ENCODE results near the gene PLD4.

The PLD4 gene

DNA sequence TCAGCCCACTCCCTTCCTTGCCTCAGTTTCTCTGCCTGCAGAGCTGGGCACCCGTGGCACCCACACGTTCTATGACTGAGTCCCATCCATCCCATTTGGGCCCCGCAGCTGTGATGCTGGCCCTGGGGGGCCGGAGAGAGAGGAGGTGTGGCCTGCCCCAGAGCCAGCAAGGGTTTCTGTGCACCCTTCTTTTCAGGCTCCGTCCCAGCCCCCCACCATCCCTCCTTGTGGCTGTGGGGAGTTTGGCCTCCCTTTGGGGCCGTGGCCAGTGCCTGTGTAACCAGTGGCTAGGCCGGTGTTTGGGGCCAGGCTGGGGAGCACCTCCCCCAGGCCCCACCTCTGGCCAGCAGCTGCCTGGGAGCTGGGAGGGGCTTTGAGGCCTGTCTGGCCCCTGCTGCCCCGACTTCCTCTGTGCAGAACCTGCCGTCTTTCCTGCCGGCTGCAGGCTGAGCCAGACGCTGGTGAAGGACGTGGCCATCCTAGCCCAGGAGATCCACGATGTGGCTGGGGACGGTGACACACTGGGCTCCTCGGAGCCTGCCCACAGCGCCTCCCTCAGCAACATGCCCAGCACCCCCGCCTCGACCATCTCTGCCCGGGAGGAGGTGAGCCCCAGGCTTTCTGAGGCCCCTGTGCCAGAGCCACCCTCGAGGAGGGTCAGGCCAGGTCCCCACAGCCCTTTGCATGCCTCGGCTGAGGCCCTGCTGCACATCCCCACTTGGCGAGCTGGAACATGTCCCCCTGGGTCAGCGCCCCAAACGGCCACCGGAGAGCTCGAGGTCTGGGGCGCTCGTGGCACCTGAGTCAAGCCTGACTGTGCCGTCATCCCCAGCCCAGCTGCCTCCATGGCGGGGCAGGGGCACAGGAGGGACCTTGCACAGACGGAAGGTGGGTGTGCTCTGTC lies 31.9 kb upstream of the PLD4 start:
- H3K27me3 Mint-ChIP-seq, result no peaks in the 10 kb centered on the region
- no peaks in the 10 kb centered on the region for H3K4me1 Mint-ChIP-seq (ENCODE audit: low read depth)
- no peaks in the 10 kb centered on the region for H3K36me3 Mint-ChIP-seq

DNA sequence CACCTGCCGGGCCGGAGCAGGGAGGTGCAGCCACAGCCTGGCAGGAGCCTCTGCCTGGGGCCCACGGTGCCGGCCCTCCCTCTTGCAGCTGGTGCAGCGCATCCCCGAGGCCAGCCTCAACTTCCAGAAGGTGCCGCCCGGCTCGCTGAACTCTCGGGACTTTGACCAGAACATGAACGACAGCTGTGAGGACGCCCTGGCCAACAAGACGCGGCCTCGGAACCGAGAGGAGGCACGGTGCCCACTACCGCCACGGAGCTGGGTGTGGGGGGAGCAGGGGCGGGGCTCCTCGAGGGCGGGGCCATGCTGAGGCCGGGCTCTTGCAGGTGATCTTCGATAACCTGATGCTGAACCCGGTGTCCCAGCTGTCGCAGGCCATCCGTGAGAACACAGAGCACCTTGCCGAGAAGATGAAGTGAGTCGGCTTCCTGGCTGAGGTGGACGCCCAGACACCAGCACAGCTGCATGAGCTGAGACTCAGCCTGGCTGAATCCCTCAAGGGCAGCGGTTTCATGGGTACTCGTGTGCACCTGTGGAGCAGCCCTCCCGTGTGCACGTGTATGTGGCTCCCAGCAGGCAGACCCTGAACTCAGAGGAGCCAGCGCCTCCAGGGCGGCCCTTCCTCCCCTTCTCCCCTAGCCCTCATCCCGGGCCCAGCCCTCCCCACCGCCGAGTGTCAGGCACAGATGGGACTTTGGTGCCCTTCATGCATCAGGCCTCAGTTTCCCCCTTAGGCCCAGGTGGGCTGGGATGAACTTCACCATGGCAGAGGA lies 31.1 kb upstream of the PLD4 start:
- Mint-ChIP-seq H3K4me1 (ENCODE audit: low read depth) (no peaks in the 10 kb centered on the region), H3K27ac (no peak overlapping the region), H3K9me3 (ENCODE audit: low read depth) (no peaks in the 10 kb centered on the region), H3K27me3 (no peaks in the 10 kb centered on the region), H3K36me3 (no peaks in the 10 kb centered on the region), H3K4me3 (no peak overlapping the region)

More for the DNA sequence above, 31.9 kb upstream of the PLD4 start:
- H3K4me3 Mint-ChIP-seq, result no peak overlapping the region
- no peaks in the 10 kb centered on the region for H3K9me3 Mint-ChIP-seq (ENCODE audit: low read depth)
- H3K27ac Mint-ChIP-seq, result no peak overlapping the region

DNA sequence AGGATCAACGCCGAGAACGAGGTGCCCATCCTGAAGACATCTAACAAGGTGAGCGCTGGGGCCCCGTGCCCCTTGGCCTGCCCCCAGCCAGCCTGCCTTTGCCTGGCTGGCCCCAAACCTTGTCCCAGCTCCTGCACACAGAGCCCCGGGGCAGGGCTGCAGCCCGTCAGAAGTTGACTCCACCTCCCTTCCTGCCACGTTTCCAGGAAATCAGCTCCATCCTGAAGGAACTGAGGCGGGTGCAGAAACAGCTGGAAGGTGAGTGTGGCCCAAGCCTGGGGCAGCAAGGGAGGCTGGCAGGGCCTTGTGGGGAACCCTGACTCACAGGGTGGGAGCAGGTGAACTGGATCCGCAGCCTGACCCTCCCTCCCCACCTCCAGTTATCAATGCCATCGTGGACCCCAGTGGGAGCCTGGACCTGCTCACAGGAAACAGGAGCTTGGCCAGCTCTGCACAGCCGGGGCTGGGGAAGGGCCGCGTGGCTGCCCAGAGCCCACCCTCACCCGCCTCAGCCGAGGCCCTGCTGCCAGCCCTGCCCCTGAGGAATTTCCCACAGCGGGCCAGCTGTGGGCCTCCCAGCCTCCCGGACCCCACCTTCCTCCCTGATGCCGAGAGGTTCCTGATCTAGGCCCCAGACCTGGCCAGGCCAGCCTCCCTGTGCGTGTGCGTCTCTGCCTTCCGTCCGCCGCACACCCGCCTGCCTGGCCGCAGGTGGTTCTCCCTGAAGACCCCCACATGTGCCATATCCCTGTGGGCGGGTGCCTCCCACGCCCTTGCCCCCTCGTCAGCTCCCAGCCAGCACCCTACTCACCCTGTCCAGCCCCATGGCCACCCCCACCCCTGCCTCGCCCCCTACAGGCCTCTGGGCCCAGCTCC lies 30.1 kb upstream of the PLD4 start:
- Mint-ChIP-seq H3K4me3 (no peak overlapping the region), H3K4me1 (ENCODE audit: low read depth) (no peaks in the 10 kb centered on the region), H3K9me3 (ENCODE audit: low read depth) (no peaks in the 10 kb centered on the region), H3K27ac (no peak overlapping the region), H3K36me3 (no peaks in the 10 kb centered on the region), H3K27me3 (no peaks in the 10 kb centered on the region)

DNA sequence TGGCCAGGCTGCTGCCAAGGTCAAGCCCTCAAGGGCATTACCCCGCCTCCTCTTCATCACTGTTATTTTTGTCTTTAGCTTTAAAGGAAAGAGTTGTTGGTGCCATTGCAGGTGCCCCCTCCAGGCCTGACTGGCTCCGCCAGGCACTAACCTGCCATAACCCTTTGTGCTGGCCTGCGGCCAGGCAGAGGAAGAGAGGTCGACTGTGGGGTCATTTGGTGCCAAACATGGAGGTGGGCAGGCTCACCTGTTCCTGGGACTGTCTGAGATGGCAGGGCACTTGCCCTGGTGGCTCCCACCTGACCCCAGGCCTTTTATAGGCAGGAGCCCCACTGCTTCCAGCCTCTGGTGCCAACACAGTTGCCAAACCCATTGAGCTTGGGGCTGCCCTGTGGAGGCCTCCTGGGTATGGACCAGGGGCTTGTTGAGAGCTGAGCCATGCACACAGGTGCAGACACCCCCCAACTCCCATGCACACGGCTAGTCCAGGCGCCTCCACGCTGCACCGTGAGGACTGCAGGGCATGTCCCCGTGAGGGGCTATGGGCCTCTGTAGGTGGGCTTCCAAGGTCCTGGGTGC lies 29.4 kb upstream of the PLD4 start:
- no peak overlapping the region for H3K4me3 Mint-ChIP-seq
- no peaks in the 10 kb centered on the region for H3K4me1 Mint-ChIP-seq (ENCODE audit: low read depth)
- H3K36me3 Mint-ChIP-seq, result no peaks in the 10 kb centered on the region
- H3K9me3 Mint-ChIP-seq (ENCODE audit: low read depth), result no peaks in the 10 kb centered on the region
- H3K27ac Mint-ChIP-seq, result no peak overlapping the region
- no peaks in the 10 kb centered on the region for H3K27me3 Mint-ChIP-seq

DNA sequence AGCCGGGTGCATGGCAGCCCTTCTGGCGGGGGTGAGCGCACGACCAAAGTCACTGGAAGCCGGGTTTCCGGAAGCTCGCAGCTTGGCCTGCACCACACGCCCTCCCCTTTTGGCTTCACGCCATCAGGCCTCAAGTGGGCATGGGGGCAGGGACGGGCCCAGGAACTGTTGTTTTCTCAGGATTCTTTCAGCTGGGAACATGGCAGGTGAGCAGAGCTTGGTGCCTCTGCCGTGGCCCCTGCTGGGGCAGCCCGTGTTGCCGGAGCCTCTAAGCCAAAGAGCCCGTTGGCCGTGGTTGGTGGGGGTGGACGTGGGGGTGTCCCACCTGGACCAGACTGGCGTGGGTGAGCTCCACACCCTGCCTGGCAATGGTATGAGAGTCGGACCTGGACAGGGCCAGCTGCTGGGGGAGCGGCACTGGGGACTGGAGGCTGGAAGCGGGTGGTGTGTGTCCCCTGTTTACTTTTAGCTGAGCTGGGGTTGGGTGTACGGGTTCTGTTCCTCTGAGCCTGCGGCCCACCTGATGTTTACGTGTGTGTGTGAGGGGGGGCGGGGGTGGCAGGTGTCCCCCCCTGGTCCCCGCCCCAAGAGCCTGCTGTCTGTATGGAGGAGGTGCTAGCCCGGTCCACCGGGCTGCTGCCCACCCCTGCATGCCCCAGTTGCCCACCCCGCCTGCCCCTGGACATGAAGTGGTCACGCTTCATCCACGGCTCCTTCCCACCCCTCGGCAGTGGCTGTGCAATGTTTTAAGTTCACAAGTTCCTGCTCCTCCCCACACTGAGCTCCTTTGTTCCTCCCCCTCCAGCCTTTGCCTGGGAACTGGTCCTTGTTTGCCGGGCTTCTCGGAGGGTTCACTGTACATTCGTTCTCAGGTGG lies 28.7 kb upstream of the PLD4 start:
- Mint-ChIP-seq H3K4me1 (ENCODE audit: low read depth) (no peaks in the 10 kb centered on the region), H3K27me3 (no peaks in the 10 kb centered on the region), H3K27ac (no peak overlapping the region), H3K36me3 (no peaks in the 10 kb centered on the region), H3K4me3 (no peak overlapping the region), H3K9me3 (ENCODE audit: low read depth) (no peaks in the 10 kb centered on the region)

DNA sequence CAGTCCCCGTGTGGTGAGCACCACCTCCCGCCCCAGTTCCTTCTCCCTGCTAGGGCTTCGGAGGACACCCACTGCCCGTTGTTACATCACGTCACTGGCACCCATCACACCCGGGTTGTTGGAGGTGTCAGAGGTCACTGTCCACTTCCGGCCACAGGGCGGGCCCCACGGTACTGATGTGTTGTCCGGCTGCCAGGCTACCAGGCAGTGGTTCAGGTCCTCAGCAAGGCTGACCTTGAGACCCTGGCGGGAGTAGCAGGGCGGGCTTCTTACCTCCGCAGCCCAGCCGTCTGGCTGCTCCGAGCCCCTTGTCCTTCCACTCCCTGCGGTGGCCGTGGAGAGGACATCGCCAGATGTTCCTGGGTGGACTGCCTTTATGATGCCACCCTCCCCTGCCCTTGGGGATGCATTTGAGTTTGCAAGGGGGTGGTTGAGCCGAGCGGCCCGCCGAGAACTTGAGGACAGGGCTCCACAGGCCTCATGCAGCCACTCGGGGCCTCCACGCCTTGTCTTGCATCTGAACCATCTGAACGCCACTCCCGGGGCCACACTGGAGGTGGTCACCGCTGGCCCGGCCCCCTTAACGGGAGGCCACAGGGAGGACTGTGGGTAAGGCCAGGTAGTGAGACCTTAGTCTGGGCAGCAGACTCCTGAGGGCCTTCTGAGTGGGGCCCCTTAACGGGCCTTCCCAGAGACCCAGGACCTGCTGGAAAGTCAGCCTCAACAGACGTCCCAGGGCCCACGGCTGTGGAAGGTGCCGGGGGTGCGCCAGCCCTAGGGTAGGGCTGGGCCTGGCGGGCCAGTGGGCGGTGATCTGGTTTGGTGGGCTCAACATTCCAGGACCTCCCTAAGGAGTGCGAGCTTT lies 27.1 kb upstream of the PLD4 start:
- Mint-ChIP-seq H3K27ac (no peak overlapping the region), H3K4me3 (no peak overlapping the region), H3K27me3 (no peaks in the 10 kb centered on the region), H3K9me3 (ENCODE audit: low read depth) (no peaks in the 10 kb centered on the region), H3K4me1 (ENCODE audit: low read depth) (no peaks in the 10 kb centered on the region), H3K36me3 (no peaks in the 10 kb centered on the region)

DNA sequence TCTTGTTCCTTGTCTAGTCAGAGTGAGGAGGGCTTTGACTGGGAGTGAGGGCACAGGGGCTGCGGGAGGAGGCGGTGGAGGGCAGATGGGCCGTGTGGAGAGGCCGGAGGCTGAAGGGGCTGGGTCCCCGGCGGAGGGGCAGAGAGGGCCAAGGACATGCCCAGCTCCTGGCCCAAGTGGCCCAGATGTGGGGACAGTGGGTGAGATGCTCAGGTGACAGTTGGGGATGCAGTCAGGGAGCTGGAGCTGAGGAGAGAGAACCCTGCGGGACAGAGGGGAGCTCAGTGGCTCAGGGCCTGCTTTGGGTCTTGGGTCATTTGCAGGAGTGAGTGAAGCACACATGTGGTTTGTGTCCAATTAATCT lies 26.5 kb upstream of the PLD4 start:
- peaks cover under 1% of the 10 kb centered on the region for H3K27me3 Mint-ChIP-seq
- no peak overlapping the region for H3K4me3 Mint-ChIP-seq
- H3K36me3 Mint-ChIP-seq, result no peaks in the 10 kb centered on the region
- no peak overlapping the region for H3K27ac Mint-ChIP-seq
- H3K9me3 Mint-ChIP-seq (ENCODE audit: low read depth), result no peaks in the 10 kb centered on the region
- H3K4me1 Mint-ChIP-seq (ENCODE audit: low read depth), result no peaks in the 10 kb centered on the region

DNA sequence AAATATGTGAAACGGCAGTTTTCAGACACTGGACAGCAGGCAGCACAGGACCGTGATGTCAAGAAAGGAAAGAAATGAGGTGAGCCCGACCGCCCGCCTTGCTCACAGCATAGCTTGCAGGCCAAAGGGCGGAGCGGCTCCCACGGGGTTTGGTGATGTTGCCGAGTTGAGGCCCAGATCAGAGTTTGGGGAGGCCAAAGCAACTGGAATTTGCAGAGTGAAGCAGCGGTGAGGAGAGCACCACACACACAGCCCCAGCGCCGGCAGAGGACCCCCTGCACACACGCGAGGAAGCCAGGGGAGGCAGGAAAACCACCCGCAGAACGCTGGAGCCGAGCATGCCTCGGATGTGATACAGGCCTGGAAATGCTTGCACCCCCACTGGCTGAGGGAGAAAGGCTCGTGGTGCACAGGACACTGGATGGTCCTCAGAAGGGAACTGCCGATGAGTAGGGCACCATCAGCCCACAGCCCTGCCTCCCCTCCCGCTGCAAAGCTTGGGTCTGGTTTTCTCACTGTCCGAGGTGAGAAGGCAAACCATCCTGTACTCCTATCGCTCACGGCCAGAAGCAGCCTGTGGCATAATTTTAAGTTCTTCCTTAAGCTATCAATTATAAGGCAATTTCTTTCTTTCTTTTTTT lies 25.7 kb upstream of the PLD4 start:
- Mint-ChIP-seq H3K27ac (no peak overlapping the region), H3K9me3 (ENCODE audit: low read depth) (no peaks in the 10 kb centered on the region), H3K4me1 (ENCODE audit: low read depth) (no peaks in the 10 kb centered on the region), H3K27me3 (peaks cover 4% of the 10 kb centered on the region), H3K4me3 (no peak overlapping the region), H3K36me3 (no peaks in the 10 kb centered on the region)

DNA sequence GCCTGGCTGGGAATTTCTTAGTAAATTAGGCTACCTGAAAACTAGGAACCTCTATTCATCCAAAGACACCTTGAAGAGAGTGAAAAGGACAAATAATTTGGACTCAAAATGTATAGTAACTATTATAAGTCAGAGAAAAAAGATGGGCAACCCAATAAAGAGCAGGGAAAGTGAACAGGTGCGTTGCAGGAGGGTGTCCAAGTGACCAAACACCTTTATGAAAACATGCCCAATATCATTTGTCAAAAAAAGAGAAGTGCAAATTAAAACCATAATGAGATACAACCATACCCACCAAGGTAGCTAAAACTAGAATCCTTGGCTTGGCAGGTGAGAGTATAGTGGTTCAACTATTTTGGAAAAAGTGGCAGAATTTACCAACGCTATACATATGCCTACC lies 24.9 kb upstream of the PLD4 start:
- Mint-ChIP-seq H3K4me1 (ENCODE audit: low read depth) (no peaks in the 10 kb centered on the region), H3K27ac (no peak overlapping the region), H3K9me3 (ENCODE audit: low read depth) (no peaks in the 10 kb centered on the region), H3K4me3 (no peak overlapping the region), H3K27me3 (peaks cover 11% of the 10 kb centered on the region), H3K36me3 (no peaks in the 10 kb centered on the region)

DNA sequence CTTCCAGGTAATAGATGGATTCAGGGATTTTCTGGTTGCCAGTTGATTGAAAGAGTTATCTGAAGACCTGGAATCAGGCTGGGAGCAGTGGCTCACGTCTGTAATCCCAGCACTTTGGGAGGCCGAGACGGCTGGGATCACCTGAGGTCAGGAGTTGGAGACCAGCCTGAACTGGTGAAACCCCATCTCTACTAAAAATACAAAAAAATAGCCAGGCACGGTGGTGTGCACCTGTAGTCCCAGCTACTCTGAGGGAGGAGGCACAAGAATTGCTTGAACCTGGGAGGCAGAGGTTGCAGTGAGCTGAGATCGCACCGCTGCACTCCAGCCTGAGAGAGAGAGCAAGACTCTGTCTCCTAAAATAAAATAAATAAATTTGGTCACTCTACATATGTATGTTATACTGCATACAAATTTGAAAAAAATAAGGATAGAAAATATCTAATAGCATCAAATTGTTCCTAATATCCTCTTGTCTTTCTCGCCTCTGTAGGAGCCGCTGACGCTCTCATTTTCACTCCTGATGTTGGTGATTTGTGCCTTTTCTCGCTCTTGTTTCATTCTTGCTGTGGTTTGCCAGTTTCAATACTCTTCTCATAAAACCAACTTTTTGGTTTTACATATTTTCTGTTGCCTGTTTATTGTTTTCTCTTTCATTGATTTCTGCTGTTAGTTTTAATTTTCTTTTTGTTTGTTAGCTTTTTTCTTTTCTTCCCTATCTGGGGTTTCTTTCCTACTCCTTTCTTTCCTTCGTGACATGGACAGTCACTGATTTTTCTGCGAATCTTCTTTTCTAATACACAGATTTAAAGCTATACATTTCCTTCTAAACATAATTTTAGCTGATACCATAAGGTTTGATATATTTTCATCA lies 23.8 kb upstream of the PLD4 start:
- Mint-ChIP-seq H3K4me3 (no peak overlapping the region), H3K36me3 (no peaks in the 10 kb centered on the region), H3K4me1 (ENCODE audit: low read depth) (no peaks in the 10 kb centered on the region), H3K27me3 (peaks cover 13% of the 10 kb centered on the region), H3K9me3 (ENCODE audit: low read depth) (no peaks in the 10 kb centered on the region), H3K27ac (no peak overlapping the region)

DNA sequence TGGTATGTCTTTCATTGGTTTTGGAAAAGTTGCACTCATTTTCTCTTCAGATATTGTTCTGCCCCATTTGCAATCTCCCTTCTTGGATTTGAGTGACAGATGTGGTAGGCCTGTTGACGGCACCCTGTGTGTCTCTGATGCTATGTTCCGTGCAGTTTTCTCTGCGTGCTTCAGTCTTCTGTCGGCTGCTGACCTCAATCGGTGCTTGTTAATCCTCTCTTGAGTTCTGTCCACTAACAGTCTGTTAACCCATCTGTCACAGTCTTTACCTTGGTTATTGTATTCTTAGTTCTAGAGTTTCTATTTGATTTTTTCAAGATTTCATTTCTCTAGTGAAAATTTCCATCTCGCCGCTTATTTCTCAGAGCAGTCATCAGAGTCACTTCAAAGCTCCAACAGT lies 20.7 kb upstream of the PLD4 start:
- H3K36me3 Mint-ChIP-seq, result no peaks in the 10 kb centered on the region
- H3K4me3 Mint-ChIP-seq, result no peak overlapping the region
- H3K4me1 Mint-ChIP-seq (ENCODE audit: low read depth), result no peaks in the 10 kb centered on the region
- no peak overlapping the region for H3K27ac Mint-ChIP-seq
- H3K9me3 Mint-ChIP-seq (ENCODE audit: low read depth), result no peaks in the 10 kb centered on the region
- peaks cover 13% of the 10 kb centered on the region for H3K27me3 Mint-ChIP-seq

Data from activated naive CD8-positive, alpha-beta T cell (primary cell).